HG03378 (cell line): ENCODE measurements around the gene CDC20.
A peak's percentile ranks its signal among the peaks of the same experiment; 100 is the strongest.
"Not testable (repeated sequence)": the region's sequence is repeated elsewhere in the genome, so short reads cannot be mapped to it uniquely, and the experiment has no call there.

Experiments
- ATAC-seq: cut with Tn5 transposase; IDR thresholded peaks from one replicate; pipeline ENCODE4 v1.9.1; 2021; ENCODE audit warnings: mild to moderate bottlenecking, moderate library complexity; ENCODE audit not compliant: unreplicated experiment

CDC20 gene

GRCh38 chr1:43354471-43354870 is 4.3 kb upstream of the CDC20 start:
- no peak for ATAC-seq

DNA sequence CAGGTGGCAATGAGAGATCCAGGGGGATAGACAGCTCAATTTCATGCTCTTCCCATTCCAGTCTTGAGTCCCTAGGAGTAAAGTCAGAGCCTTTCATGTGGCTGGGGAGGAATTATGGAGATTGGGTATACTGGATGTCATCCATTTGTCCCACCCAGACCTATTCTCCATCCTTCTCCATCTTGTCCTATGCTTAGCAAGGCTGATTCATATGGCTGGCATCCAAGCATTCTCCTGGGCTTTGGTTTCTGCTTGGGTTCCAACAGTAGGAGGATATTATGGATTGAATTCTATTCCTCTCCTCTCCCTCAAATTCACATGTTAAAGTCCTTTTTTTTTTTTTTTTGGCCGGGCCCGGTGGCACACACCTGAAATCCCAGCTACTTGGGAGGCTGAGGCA is 3.8 kb upstream of the CDC20 start:
- no peak for ATAC-seq

DNA sequence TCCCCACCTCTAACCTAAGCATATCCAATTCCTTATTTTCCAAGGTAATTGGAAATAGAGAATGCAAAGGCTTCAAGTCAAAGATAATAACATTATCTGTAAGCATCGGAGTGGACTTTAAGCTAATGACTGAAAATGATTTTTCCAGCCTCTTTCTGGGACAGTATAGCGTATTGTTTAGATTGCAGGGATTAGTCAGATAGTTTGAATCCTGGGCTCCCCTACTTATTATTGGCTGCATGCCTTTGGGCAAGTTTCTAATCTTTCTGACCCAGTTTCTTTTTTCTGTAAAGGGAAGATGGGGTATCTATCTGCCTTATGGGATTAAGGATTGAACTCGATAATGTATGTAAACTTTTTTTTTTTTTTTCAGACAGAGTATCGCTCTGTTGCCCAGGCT is 1.5 kb upstream of the CDC20 start:
- ATAC-seq: no peak

- peak; percentile 14 for ATAC-seq
Measured at GRCh38 chr1:43358121-43358745, 548 bp upstream of the CDC20 start.

GRCh38 chr1:43359696-43360095 is 915 bp downstream of the CDC20 start:
- no peak for ATAC-seq

DNA sequence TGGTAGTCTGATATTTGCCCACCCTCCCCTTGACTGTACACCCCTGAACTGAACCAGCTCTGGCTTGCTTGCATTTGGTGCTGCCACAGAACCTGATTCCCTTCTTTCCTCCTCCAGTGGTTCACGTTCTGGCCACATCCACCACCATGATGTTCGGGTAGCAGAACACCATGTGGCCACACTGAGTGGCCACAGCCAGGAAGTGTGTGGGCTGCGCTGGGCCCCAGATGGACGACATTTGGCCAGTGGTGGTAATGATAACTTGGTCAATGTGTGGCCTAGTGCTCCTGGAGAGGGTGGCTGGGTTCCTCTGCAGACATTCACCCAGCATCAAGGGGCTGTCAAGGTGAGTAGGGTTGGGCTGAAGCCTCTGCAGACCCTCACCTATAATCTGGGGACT is 1.8 kb downstream of the CDC20 start:
- ATAC-seq: no peak

DNA sequence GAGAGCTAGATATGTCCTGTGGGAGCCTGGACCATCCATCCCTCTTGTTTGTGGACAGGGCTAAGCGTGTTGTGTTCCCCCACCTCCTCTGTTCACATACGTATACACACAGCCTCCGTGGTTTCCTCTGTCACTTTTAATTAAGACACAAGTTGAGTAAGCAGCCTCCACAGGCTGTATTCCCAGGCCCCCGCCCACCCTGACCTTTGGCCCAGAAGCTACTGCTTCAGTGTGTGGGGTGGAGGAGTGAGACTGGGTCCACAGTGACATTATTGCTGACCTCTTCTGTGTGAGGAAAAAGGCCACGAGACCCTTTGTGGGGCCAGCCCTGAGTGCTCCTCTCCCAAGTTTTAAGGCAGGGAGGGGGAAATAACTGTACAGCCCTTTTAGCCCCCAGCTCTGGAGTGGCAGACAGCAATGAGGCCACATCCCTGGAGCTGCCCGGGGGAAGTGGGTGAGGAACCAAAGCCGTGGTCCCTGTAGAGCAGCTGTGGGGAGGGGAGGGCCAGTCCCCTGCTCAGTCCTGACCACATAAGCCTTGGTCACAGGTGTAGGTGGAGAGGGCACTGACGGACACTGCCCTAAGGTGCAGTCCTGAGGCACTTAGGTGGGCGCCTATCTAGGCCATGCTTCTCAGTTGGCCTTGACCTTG is 4.6 kb downstream of the CDC20 start:
- no peak for ATAC-seq

- no peak for ATAC-seq
Measured at GRCh38 chr1:43363935-43364525, 5.2 kb downstream of the CDC20 start.

DNA sequence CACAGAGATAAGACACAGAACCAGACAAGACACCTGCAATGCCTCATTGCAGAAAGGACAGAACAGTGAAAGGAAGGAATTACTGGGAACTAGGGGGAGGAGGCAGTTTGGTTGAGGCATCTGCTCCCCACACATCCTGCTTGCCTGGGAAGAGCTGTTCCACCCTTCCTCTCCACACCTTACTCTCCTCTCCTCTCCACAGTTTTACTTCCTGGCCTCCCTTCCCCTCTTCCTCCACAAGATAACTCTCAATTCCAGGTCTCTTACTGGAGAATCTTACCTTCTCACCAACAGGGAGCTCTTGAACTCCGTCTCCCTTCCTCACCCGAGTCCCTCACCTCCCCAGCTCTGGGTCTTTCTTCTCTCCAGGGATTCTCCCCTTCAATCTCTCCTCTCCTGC is 6.9 kb downstream of the CDC20 start:
- ATAC-seq: no peak

GRCh38 chr1:43366179-43366578 is 7.4 kb downstream of the CDC20 start:
- no peak for ATAC-seq

GRCh38 chr1:43366601-43367025 is 7.8 kb downstream of the CDC20 start:
- no peak for ATAC-seq

GRCh38 chr1:43367026-43367903 is 8.5 kb downstream of the CDC20 start:
- ATAC-seq: peak; percentile 27

DNA sequence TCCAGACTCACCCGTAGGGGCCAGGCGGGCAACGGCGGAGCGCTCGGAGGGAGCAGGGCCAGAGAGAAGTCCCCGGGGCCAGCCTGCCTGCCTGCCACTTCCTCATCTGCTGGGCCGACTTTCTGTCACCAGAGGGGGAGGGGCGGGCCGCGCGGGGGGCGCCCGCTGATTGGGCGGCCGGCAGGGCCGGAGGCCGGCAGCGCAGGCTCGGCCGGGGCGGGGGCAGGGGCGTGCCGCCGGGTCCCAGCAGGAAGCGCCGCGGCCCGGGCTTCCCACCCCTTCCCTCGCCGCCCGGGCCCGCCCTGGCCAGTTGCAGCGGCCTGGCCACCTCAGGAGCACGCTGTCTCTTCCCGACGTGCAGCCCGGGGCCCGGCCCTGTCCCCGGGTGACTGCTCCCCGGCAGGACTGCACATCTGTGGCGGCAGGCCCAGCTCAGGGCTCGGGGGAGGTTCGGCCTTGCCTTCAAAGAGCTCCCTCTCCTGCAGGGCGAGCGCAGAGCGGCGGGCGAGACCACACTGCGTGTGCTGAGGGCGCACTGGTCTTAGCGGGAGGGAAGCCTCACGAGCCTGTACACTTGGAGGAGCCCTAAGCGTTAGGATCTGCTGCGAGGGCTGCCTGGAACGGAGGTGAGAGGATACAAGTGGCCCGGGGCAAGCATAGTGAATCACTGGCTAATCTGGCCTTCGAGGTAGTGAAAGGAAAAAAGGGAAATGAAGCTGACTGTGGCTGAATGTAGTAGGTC is 9.3 kb downstream of the CDC20 start, which contains the start of gene ELOVL1:
ELOVL1 (minus strand) TSS at position 108 of the 742 bp plus-strand sequence. CDS start 2,402 bp downstream, outside the sequence.
- peak; percentile 48 for ATAC-seq

GRCh38 chr1:43368646-43369020 is 9.9 kb downstream of the CDC20 start:
- no peak for ATAC-seq

DNA sequence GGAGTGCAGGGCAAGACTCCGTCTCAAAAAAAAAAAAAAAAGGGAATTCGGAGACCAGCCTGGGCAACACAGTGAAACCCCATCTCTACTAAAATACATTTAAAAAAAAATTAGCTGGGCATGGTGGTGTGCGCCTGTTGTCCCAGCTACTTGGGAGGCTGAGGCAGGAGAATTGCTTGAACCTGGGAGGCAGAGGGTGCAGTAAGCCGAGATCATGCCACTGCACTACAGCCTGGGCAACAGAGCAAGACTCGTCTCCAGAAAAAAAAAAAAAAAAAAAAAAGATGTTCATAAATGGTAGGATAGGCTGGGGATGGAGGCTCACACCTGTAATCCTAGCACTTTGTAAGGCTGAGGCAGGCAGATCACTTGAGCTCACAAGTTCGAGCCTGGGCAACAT is 11.0 kb downstream of the CDC20 start:
- ATAC-seq: not testable (repeated sequence)

DNA sequence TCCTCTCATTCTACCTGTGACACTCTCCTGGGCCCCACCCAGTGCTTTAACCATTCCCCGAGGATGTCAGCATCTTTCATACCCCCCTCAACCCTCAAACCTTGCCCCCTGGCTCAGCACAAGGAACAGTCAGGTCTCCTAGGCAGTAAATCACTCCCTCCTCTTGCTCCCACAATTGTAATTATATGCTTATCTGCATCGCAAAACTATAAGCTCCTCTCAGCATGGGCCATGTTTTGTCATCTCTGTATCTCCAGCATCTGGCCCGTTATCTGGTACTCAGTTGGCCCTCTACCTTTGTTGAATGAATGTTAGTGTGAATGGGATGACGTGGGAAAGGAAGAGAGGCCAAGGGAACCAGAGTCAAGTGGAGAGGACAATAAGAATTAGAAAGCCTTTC is 11.8 kb downstream of the CDC20 start:
- ATAC-seq: no peak

DNA sequence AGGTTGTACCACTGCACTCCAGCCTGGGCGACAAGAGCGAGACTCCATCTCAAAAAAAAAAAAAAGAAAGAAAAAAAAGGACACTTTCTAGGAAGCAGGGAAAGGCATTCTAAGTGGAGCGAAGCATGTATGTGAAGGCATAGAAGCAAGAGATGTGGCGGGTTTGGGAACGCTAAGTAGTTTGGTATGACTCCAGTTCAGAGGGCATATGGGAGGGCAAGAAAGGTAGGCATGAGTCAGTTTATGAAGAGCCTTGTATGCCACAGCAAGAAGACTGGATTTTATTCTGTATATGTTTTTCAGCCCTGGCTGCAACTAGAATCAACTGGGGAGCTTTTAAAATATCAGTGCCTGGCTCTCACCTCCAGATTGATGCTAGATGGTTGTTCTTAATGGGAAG is 13.4 kb downstream of the CDC20 start:
- ATAC-seq: no peak

DNA sequence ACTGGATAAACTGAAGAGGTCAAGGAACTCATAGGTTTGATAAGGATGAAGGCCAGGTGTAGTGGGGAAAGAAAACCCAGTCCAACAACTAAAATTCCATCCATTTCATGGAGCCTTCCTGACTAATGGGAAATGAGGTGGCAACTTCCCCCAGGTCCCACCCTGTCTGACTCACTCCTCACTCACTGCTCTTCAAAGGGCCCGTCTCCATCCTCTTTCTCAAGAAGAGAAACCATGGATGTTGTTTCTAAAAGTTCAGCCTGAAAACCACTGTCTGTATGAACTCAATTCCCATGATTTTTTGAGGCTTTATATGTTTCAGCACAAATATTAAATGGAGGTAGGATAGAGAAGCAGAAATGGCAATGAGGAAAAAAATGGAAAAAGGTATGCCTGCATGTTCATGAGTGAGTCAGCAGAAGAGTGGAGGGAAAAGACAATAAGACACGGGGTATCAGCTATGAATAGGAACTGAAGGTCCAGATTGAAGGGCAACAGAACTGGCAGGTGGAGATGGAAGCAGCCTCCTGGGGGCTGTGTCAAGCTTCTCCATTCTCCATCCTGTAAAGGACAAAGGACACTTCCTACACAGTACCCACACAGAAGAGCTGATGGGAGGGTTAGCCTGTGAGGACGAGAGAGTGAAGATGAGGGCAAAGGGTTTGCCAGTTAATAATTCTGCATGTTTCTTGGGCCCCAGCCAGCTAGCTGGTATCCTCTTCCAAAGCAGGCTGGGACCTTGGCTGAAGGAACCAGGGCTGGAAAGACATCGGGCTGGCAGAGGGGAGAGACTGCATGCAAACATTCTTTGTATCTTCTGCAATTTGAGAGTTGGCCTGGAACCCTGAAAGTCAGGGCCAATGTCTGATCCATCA is 14.5 kb downstream of the CDC20 start:
- no peak for ATAC-seq

- no peak for ATAC-seq
Measured at GRCh38 chr1:43376723-43377235, 18.0 kb downstream of the CDC20 start.

- ATAC-seq: no peak
Measured at GRCh38 chr1:43377831-43378230, 19.1 kb downstream of the CDC20 start.
